GM18507 (cell line): ENCODE measurements around the gene THAP3.
A peak's percentile ranks its signal among the peaks of the same experiment; 100 is the strongest.

ENCODE experiments used
- DNase-seq: peaks from one replicate; pipeline ENCODE4 v3.0.0; 2011; ENCODE audit warnings: low read depth; ENCODE audit not compliant: insufficient read length; ENCODE audit errors: extremely low spot score
- FAIRE-seq: peaks from 2 replicates; lab custom pipeline; 2011; peaks lifted over from hg19 to GRCh38; lab: Jason Lieb, UNC

The THAP3 gene

DNA sequence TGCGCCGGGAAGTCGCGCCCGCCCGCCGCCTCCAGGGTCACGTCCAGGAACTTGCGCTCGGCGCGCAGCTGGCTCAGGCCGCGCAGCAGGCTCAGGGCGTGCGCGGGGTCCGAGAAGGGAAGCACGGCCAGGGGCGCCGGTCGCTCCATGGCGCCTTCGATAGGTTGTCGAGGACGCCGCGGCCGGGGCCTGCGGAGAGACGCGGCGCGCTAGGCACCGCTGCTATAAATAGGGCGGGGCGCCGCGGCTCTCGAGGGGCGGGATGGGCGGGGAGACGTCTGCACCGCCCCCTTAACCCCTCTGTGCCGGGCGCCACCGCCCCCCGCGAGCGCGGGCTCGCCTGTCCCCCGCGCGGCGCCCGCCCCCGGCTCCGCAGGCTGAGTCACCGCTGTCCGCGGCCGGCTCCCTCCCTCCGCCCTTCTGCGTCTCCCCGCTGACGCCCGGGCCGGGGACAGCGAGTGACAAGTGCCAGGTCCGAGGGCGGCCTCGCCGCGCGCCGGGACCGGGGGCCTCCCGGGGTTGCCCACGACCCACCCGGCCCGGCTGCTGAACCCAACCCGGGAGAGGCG is 21.9 kb upstream of the THAP3 start, which contains the start of gene KLHL21:
Gene KLHL21, minus strand, starts transcription at position 201 of the 569 bp plus-strand sequence. Its CDS starts 52 bp downstream, at position 149.
- FAIRE-seq (no peak), DNase-seq (peak; percentile 69)

DNA sequence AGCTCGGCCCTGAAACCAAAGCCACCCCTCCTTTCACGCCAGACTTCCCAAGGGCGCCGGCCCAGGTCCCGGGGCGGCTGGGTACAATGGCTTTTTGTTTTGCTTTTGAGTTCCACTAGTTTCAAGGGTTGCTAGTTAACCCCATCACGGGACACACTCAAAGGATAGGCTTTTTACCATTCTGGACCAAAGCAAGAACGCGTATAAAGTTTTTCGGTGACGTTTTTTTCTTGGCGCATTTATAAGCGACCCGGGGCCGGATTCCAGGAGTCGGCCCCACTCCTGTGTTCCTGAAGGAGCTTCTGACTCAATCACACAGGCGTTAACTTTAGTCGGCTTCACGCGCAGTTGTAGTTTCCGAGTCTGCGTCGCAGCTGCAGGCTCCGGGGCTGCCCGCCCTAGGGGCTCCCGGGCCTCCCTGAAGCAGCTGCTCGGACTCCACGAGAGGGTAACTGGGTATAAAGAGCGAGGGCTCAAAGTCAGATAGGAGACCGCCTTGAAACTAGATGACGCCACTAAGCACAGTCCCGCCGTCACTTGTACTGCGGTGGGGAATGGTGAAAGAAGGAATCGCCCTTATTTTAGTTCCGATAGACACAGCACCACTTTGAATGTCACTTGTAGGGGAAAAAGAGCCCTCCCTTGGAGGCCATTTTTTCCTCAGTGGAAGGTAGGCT is 21.3 kb upstream of the THAP3 start:
- DNase-seq, result no peak
- peak; percentile 44 for FAIRE-seq

DNA sequence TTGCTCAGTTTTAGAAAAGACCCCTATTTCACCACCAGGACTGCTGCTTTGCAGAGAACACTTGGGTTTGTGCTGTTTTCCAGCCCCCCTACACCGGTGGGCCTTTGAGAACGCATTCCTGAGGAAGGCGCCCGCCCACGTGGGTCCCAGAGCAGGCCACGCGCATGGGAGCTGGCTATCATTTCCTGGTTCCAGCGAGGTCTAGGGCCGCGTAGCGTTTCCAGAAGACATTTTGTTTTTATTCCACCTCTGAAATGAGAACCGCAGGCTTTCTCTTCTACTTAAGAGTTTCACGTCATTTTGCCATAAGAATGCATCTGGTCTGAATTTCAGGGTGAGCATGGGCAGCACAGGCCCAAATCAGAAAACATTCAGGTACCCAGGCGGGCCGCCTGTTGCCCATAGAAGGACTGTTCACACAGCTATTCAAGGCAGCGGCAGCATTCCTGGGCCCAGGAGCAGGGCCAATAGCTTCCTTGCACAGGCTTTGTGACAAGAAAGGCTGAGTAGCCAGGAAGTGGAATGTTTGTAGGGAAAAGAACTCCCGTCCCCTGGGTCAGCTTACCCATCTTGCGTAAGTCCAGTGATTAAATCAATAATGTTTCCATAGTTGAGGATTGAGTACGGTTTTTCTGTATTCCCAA is 20.6 kb upstream of the THAP3 start:
- DNase-seq, result no peak
- no peak for FAIRE-seq

DNA sequence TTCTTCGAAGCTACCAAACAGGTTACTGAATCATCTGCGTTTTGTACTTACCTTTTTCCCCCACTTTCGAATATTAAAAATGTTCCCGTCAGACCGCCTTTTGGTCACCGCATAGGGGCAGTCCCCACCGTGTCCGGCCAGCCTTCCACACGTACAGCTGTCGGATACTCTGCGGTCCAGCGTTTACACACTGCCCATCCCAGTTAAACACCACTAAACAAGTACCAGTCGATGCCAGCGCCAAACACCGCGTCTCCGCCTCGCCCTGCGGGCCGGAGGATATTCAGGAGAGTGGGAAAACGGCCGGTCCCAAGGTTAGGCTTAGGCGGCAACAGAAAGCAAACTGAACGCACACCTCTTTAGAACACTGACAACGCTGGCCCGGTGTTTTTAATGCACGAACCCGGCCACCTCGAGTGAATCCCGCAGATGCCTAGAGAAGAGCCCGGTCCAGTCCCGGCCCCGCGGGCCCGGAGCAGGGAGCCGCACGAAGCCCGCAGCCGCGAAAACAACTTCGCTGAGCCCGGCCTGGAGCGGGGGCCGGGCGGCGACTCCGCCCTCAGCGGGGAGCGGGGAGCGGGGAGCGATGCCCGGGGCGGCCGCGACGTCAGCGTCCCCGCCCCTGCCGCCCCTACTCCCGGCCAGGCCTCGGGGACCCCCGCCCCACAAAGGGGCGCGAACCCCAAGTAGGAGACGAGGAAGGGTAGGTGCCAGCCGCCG is 11.9 kb upstream of the THAP3 start:
- DNase-seq, result no peak
- FAIRE-seq, result no peak

DNA sequence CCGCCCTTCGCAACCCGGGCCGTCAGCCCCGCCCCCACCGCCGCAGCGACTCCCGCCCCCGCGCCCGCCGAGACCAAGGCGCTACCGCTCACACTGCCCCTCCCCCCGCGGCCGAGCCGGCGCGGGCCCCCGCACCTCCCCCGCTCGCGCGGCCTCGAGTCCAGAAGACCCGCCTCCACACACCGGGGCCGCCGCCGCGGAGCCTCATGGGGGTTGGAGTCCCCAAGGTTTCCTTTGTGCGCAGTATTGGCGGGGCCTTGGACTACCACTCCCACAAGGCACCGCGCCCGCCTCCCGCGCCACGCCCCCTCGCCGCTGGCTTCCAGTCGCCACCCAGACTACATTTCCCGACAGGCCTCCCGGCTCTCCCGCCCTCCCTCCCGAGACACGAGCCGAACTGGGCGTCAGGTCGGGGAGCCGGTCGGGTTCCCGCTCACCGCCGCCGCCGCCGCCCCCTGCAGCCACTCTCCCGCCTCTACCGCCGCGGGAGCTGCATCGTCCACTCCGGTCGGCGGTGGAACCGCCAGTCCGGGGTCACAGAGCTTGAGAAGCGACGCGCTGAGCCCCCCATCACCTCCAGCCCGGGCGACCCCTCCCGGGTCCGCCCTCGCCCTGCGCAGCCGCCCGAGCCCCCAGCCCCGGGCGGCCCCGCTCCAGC is 11.2 kb upstream of the THAP3 start, which contains the start of gene PHF13:
Gene PHF13, plus strand, starts transcription at position 371 of the 658 bp plus-strand sequence. CDS start 336 bp downstream, outside the sequence.
- peak; percentile 98 for DNase-seq
- FAIRE-seq, result peak; percentile 92

DNA sequence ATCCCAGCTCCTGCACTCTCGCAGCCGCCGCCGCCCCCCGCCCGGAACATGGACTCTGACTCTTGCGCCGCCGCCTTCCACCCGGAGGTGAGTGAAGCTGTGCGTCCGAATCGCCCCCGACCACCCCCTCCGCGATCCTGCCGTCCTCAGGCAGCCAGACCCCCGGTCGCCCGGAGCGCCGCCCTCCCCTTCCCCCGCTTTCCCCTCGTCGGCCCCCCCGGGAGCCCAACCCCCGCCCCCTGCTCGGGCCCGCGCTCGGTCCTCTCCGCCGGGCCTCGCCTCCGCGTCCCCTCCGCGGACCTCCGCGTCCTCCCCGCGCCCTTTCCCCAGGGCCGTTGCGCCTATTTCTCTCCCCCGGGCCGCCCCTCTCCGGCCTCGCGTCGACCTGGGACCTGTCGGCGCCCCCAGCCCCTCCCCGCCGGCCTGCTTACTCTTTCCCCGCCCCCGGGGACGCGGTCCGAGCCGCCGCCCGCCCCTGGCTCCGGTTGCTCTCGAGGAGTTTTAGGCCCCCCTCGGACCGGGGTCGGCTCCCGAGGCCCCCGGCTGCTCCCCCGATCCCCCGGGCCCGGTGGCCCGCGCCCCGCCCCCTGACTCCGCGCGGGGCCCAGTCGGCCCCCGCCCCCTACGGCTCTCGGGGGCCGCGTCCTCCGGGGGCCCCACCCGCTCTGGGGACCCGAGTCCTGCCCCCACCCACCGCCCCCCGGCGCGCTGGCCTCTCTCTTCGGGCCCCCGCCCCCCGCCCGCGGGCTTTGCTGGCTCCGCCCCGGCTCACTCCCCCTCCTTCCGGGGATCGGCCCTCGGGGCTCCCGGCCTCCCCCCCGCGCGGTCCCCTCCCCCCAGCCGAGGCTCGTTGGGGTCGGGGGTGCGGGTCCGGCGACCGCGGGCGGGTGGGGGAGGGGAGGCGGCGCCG is 10.4 kb upstream of the THAP3 start:
- no peak for DNase-seq
- no peak for FAIRE-seq

DNA sequence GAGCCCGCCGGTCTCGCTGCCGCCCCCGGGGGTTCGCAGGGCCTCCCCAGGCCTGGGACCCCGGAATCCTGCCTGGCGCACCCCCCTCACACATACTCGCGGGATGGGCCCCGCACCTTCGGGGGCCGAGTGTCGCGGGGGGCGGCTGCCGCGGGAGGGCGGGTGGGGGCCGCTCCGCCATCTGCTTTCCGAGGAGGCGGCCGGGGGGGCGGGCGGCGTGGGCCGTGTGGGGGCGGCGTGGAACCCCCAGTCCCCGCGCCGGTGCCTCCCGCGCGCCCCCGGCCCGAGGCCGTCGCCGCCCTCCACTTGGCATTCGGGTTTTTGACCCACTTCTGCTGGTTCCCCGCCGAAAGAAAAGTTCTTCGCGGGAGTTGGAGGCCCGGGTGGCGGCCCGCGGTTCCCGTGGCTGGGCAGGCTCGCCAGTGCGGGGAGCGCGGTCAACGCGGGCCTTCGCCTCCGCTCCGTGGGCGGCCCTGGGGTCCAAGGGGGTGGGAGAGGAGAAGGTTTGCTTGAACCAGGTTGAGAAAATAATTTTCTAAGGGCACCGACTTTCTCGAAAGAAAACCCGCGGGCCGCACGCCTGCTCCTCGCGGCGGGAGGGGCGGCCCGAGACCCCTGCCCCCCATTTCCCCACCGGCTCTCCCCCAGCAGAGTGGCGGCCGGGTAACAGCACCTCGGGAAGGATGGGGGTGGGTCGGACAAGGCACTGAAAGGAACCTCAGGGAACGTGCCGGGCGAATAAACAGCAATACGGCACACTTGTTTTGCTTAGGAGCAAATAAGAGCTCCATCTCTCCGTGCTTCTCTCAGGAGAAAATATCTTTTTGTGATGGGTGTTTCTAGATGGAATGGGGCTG is 9.5 kb upstream of the THAP3 start:
- FAIRE-seq (no peak), DNase-seq (no peak)

DNA sequence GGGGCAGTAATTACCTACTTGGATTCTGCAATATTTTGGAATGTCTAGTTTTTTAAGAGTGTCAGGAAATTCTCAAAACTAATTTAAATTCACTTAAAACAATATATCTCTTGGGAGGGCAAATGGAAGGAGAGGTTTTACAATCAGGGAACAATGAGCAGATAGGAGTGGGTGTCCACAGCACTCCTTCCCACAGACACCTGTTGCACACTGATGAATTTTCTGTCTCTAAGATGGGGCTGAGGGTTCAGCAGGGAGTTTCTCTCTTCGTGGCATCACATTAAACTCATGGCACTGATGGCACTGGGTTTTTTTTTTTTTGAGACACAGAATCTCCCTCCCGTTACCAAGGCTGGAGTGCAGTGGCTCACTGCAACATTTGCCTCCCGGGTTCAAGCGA is 5.6 kb upstream of the THAP3 start:
- no peak for FAIRE-seq
- no peak for DNase-seq

DNA sequence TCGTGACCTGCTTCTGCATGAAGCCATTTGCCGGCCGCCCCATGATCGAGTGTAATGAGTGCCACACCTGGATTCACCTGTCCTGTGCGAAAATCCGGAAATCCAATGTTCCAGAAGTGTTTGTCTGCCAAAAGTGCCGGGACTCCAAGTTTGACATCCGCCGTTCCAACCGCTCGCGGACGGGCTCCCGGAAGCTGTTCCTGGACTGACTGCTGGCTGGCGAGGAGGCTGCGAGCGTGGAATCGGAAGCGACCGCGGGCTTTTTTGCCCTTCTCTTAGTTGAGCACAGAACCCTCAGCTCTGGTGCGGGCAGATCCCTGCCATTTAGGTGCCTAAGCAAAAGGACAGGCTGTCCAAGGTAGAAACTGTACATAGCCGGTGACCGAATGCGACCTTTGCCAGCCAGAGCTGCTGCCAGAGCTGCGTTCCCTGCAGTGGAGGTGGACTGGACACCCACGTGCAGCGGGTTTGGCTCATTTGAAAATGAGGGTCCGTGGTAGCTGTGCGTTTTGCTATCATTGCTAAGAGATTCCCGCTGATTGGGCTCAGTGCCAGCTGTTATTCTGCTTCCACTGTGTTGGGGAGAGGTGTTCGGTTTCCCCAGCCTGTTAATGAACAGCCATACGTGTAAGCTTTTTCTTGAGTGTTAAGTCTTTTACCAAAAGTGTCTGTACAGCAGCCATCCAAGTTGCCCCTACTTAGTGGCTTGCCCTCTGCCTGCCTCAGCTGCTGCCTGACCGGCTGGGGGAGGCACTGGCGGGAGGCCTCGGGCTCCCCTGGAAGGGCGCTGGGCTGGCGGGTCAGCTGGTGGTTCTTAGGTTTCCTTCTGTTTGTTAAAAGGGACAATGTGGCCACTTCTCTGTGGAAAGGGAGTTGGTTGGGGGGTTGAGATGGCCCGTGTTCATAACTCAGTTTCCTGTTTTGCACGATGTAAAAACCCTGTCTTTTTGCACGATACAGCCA is 3.0 kb upstream of the THAP3 start:
- DNase-seq, result no peak
- FAIRE-seq, result no peak

DNA sequence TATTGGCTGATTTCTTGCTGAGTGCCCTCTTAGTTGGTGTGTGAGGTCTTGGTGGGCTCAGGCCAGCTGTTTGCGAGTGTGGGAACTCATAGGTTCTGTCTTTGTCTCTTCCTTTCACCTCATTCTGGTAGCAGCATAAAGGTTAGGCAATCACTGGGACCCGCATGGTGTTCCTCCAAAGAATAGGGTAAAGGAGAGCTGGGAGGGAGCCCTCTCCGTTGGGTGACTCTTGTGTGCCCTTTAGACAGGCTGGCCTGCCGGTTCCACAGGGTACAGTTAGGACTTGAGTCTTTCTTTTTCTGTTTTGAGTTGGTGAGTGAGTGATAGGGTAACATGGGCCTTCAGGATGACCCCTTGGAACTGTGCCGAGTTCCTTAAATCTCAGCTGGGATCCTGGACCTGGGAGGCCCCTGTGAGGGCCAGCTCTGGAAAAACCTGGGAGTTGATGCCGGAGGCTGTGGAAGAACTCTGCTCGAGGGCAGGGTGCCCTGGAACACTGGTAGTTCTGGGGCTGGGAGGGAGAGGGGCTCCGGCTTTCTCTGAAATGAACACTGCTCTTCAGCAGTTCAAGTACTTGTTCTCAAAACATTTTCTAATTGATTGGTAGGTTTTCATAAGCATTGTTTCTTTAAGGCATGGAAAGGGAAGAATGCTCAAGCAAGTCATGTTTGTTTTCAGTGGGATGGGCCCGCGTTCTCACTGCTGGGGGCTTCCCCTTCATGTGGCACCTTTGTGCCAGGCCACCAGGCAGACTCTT is 2.1 kb upstream of the THAP3 start:
- no peak for DNase-seq
- FAIRE-seq, result no peak

DNA sequence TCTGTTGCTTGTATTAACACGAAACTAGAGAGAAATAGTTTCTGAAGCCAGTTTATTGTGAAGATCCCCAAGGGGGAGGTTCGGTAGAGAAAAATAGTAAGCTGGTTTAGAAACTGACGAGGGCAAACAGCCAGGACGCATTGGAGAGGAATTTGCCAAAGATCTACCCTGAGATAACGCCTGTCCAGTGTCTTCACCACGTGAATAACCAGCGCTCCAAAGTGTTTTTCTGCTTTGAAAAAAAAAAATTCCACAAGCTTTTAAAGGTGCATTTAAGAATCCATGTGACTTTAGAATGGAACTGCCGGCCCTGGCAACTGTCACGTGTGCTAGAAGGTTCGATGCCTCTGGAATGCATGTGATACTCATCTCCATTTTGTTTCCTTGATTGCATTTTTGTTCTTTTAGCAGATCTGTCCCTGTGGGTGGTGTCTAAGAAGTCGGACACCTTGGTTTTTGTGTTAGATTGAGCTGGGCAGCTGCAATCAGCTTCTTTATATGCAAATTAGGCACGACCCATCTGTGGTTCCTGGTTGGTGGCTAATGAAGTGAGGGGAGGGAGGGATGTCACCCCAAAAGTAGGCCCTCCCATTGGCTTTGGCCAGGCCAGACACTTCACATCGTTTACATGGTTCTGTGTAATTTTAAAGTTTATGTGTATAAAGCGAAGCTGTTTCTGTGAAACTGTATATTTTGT is 1.3 kb upstream of the THAP3 start:
- DNase-seq (no peak), FAIRE-seq (peak; percentile 5)

DNA sequence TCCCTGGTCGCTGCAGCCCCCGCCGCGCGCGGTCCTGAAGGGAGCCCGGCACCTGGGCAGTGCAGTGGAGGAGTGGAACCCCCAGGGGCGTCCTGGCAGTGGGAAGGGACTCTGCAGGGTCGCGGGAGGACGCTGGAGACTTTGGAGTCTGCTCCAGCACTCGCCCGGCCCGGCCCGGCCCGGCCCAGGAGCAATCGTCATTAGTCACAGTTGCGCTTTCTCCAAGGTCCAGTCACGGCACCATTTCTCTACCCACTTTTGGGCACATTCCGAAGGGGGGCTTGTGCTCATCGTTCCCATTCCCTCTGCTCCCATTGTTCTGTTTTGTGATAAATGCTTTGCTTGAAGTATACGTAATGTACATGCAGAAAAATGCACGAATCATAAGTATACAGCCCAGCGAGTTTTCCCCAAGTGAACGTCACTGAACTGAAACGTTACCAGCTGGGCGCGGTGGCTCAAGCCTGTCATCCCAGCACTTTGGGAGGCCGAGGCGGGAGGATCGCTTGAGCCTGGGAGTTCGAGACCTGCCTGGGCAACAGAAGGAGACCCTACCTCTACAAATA is 999 bp downstream of the THAP3 start:
- FAIRE-seq (peak; percentile 48), DNase-seq (no peak)

DNA sequence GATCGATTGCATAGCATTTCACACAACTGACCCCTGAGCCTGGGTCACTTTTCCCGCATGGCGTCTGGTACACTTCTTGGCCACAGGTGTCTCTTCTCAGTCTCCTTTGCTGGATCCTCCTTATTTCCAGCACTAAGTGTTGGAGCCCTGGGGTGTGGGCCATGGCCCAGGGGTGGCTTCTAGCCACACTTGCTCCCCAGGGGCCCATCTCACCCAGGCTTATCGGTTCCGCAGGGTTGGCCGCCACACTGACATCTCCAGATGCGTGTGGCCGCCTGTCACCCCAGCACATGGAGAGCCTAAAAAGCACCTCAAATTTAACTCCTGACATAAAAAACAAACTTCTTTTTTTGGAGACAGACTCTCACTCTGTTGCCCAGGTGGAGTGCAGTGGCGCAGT is 2.4 kb downstream of the THAP3 start:
- FAIRE-seq, result no peak
- DNase-seq, result no peak

DNA sequence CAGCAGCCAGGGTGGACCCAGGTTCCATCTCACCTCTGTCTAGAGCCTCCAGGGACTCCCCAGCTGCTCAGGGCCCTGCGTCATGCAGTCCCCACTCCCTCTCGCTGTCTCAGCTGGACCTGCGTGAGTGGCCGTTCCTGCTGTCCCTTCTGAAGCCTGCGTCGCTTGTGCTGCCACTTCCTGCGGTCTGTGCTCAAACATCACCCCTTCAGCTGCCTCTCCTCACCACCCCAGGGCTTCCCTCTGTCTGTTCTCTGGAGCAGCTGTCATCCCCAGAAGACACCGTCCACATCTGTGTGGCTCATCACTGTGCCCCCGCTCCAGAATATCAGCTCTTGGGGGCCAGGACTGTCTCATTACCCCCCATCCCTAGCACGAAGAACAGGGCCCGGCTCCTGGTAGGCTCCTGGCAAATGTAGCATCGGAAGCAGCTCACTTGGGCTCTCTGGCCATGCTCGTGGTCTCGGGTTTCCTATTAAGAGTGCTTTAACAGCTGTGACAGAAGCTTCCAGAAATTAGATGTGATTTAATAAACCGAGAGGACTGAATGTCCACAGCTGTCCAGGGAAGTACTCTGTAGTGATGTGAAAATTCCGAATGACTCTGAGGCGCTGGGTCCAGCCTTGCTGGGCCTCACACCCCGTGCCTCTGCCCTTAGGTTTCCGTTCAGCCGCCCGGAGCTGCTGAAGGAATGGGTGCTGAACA is 3.3 kb downstream of the THAP3 start:
- DNase-seq (no peak), FAIRE-seq (no peak)
